OCI-LY1 (cell line): ENCODE data around the gene ZNF766.
"Not testable (repeated sequence)": the region's sequence is repeated elsewhere in the genome, so short reads cannot be mapped to it uniquely, and the experiment has no call there.

Source experiments
- H2AFZ ChIP-seq: fragments of 200-600 bp; sonication (generic), shearing (Covaris generic); 2 replicates; pipeline ENCODE4 v1.6.0; 2014; ENCODE audit warnings: antibody characterized with exemption, mild to moderate bottlenecking, low read length
- H3F3A ChIP-seq: fragments of 200-600 bp; sonication (generic), shearing (Covaris generic); 2 replicates; pipeline ENCODE4 v1.6.0; 2014; ENCODE audit warnings: mild to moderate bottlenecking, antibody characterized with exemption, low read length, moderate library complexity; ENCODE audit not compliant: insufficient read depth
- H3K27ac ChIP-seq: fragments of 200-600 bp; sonication (generic); 2 replicates; pipeline ENCODE4 v1.5.1; 2014; ENCODE audit warnings: low read length, mixed run types, mild to moderate bottlenecking, low read depth; ENCODE audit not compliant: poor library complexity, severe bottlenecking
- H3K27me3 ChIP-seq: fragments of 200-600 bp; sonication (generic); 2 replicates; pipeline ENCODE4 v1.6.0; 2014; ENCODE audit warnings: antibody characterized with exemption, mild to moderate bottlenecking, low read length, moderate library complexity; ENCODE audit not compliant: insufficient read depth
- H3K36me3 ChIP-seq: fragments of 200-600 bp; sonication (generic); 2 replicates; pipeline ENCODE4 v1.6.1; 2014; ENCODE audit warnings: mild to moderate bottlenecking, antibody characterized with exemption, low read length, moderate library complexity, mixed read lengths; ENCODE audit not compliant: insufficient read depth
- H3K4me1 ChIP-seq: fragments of 200-600 bp; sonication (generic); 2 replicates; pipeline ENCODE4 v1.5.1; 2014; ENCODE audit warnings: mild to moderate bottlenecking, low read length, moderate library complexity; ENCODE audit not compliant: insufficient read depth, severe bottlenecking
- H3K4me2 ChIP-seq: fragments of 200-600 bp; sonication (generic), shearing (Covaris generic); 2 replicates; pipeline ENCODE4 v1.6.1; 2014; ENCODE audit warnings: low read length
- H3K4me3 ChIP-seq: fragments of 200-600 bp; sonication (generic); 2 replicates; pipeline ENCODE4 v1.5.1; 2014; ENCODE audit warnings: low read length, low read depth, mild to moderate bottlenecking, mixed read lengths; ENCODE audit not compliant: poor library complexity, severe bottlenecking
- H3K79me2 ChIP-seq: fragments of 200-600 bp; shearing (Covaris generic); 2 replicates; pipeline ENCODE4 v1.6.1; 2016; ENCODE audit warnings: mixed run types, low read length, mixed read lengths; ENCODE audit not compliant: insufficient read depth
- H3K9ac ChIP-seq: fragments of 200-600 bp; sonication (generic), shearing (Covaris generic); 2 replicates; pipeline ENCODE4 v1.6.1; 2014; ENCODE audit warnings: mild to moderate bottlenecking, low read length, mixed read lengths
- H3K9me2 ChIP-seq: fragments of 200-600 bp; sonication (generic), shearing (Covaris generic); 2 replicates; pipeline ENCODE4 v1.6.1; 2014; ENCODE audit warnings: low read depth, mild to moderate bottlenecking, low read length, mixed read lengths
- H3K9me3 ChIP-seq: fragments of 200-600 bp; shearing (Covaris generic); 2 replicates; pipeline ENCODE4 v1.6.1; 2014; ENCODE audit warnings: low read length, mixed read lengths
- H4K20me1 ChIP-seq: fragments of 200-600 bp; sonication (generic), shearing (Covaris generic); 2 replicates; pipeline ENCODE4 v1.6.0; 2016; ENCODE audit warnings: mild to moderate bottlenecking, low read length; ENCODE audit not compliant: insufficient read depth
- EZH2 ChIP-seq: fragments of 200-600 bp; sonication (generic), shearing (Covaris generic); IDR thresholded peaks from 2 replicates; pipeline ENCODE4 v1.8.0; 2017; ENCODE audit warnings: borderline replicate concordance, mixed run types, mild to moderate bottlenecking, antibody characterized with exemption, low read length, moderate library complexity, mixed read lengths
- TF ChIP-seq, protein P1 (sequence below): fragments of 200-600 bp; sonication (generic), shearing (Covaris generic); IDR thresholded peaks from 2 replicates; pipeline ENCODE4 v1.5.1; 2017; ENCODE audit warnings: mild to moderate bottlenecking, antibody characterized with exemption, low read length, moderate library complexity, mixed read lengths

Gene ZNF766

DNA sequence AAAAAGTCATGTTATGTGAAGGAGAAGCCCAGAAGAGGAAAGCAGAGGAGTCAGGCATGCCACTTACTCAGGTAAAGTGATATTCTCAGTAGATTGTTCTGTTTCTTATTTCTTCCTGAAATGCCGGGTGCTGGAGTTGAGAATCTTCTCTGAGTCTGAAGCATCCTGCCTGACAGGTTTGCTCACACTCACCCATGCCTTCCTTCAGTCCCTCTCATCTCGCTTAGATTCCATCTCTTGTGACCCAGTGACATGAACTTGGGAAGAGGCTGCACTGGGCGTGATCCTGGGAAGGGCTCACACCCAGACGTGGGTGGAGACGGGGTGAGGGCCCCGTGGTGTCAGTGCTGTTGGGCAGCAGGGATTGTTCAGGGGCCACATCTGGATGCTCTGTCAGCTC lies 8.1 kb downstream of the ZNF766 start:
- Histone ChIP-seq H3K27me3 (no peaks in the 10 kb centered on the region), H3K9ac (no peak overlapping the region), H2AFZ (no peak overlapping the region), H3K4me1 (no peaks in the 10 kb centered on the region), H3F3A (no peaks in the 10 kb centered on the region), H3K9me3 (peaks cover 29% of the 10 kb centered on the region), H3K27ac (no peak overlapping the region), H3K36me3 (peaks cover 90% of the 10 kb centered on the region), H3K4me3 (no peak overlapping the region), H3K79me2 (peaks cover 76% of the 10 kb centered on the region), H4K20me1 (no peaks in the 10 kb centered on the region), H3K9me2 (no peaks in the 10 kb centered on the region), H3K4me2 (no peak overlapping the region)
- no peak for TF ChIP-seq EZH2
- TF ChIP-seq, protein P1, sequence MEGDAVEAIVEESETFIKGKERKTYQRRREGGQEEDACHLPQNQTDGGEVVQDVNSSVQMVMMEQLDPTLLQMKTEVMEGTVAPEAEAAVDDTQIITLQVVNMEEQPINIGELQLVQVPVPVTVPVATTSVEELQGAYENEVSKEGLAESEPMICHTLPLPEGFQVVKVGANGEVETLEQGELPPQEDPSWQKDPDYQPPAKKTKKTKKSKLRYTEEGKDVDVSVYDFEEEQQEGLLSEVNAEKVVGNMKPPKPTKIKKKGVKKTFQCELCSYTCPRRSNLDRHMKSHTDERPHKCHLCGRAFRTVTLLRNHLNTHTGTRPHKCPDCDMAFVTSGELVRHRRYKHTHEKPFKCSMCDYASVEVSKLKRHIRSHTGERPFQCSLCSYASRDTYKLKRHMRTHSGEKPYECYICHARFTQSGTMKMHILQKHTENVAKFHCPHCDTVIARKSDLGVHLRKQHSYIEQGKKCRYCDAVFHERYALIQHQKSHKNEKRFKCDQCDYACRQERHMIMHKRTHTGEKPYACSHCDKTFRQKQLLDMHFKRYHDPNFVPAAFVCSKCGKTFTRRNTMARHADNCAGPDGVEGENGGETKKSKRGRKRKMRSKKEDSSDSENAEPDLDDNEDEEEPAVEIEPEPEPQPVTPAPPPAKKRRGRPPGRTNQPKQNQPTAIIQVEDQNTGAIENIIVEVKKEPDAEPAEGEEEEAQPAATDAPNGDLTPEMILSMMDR: no peak

- H3K4me3 ChIP-seq: no peak overlapping the region
- peaks cover 98% of the 10 kb centered on the region for H3K36me3 ChIP-seq
- H3K9me2 ChIP-seq: no peaks in the 10 kb centered on the region
- no peaks in the 10 kb centered on the region for H3K27me3 ChIP-seq
- H3K4me1 ChIP-seq: no peaks in the 10 kb centered on the region
- H3F3A ChIP-seq: no peaks in the 10 kb centered on the region
- H3K79me2 ChIP-seq: peaks cover 7% of the 10 kb centered on the region
- H3K27ac ChIP-seq: no peak overlapping the region
- TF ChIP-seq, protein P1: no peak
- TF ChIP-seq EZH2: no peak
- H4K20me1 ChIP-seq: no peaks in the 10 kb centered on the region
- no peak overlapping the region for H2AFZ ChIP-seq
- H3K4me2 ChIP-seq: no peak overlapping the region
- H3K9me3 ChIP-seq: peaks cover 27% of the 10 kb centered on the region
- H3K9ac ChIP-seq: no peak overlapping the region
Measured at GRCh38 chr19:52286256-52286655, 16.9 kb downstream of the ZNF766 start.

DNA sequence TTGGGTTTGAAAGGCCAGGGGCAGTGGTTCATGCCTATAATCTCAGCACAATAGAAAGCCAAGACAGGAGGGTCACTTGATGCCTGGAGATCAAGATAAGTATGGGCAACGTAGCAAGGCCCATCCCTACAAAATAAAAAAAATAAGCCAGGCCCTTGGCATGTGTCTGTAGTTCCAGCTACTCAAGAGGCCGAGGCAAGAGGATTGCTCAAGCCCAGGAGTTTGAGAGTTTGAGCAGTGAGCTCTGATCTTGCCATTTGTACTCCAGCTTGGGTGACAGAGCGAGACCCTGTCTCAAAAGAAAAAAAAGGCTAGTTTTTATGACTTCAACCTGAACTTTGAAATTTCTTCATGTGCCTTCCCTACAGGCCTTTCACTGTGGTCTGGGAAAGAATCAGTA lies 22.4 kb downstream of the ZNF766 start:
- H3K9me2 ChIP-seq: no peaks in the 10 kb centered on the region
- peaks cover 6% of the 10 kb centered on the region for H3K4me1 ChIP-seq
- TF ChIP-seq EZH2: no peak
- TF ChIP-seq, protein P1: no peak
- H3K36me3 ChIP-seq: peaks cover 55% of the 10 kb centered on the region
- H3K4me2 ChIP-seq: no peak overlapping the region
- H3K27me3 ChIP-seq: no peaks in the 10 kb centered on the region
- no peak overlapping the region for H3K9ac ChIP-seq
- no peak overlapping the region for H3K4me3 ChIP-seq
- H2AFZ ChIP-seq: no peak overlapping the region
- no peak overlapping the region for H3K27ac ChIP-seq
- peaks cover 8% of the 10 kb centered on the region; the same call in 1 of the 2 replicates for H3K9me3 ChIP-seq
- no peaks in the 10 kb centered on the region for H4K20me1 ChIP-seq
- no peaks in the 10 kb centered on the region for H3F3A ChIP-seq
- H3K79me2 ChIP-seq: no peaks in the 10 kb centered on the region

- not testable (repeated sequence) for H3K79me2 ChIP-seq, H3K9ac ChIP-seq, H3F3A ChIP-seq, H3K27ac ChIP-seq, H3K27me3 ChIP-seq, H3K9me2 ChIP-seq, H3K9me3 ChIP-seq, H4K20me1 ChIP-seq, H3K4me3 ChIP-seq, H2AFZ ChIP-seq, H3K4me2 ChIP-seq
- Histone ChIP-seq H3K4me1 (peaks cover 12% of the 10 kb centered on the region), H3K36me3 (peaks cover 43% of the 10 kb centered on the region)
Measured at GRCh38 chr19:52292946-52293345, 23.6 kb downstream of the ZNF766 start.
